ENCODE measurements around the gene GSK3B.
"Not testable (repeated sequence)": the region's sequence is repeated elsewhere in the genome, so short reads cannot be mapped to it uniquely, and the experiment has no call there.

GSK3B gene

DNA sequence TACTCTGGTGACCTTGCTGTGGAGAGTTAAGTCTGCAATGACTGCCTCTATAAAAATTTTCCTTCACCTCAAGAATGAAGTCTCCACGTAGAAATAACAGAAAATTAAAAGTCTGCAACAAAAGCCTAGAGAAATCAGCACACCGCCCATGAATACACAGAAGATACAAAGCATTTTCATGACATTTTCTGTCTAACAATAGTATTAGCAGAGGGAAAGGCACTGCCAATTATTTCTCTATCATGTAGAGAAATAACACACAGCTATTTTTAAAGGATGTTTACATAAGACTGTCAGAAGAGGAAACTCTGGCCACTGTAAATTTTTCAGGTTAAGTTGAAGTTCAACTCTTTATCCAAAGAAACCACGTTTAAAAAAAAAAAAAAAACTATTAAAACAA lies 80.8 kb downstream of the GSK3B start:
- no peak for DNase-seq

GRCh38 chr3:120005741-120006140 lies 88.5 kb downstream of the GSK3B start:
- DNase-seq: not testable (repeated sequence)

GRCh38 chr3:120004008-120004498 lies 90.2 kb downstream of the GSK3B start:
- peak in 1 of 51 donors; percentile 2 for DNase-seq

- no peak for DNase-seq
These were observed 96.1 kb downstream of the GSK3B start for GRCh38 chr3:119998166-119998565.

- DNase-seq: no peak
These were observed 103.4 kb downstream of the GSK3B start for GRCh38 chr3:119990888-119991287.

GRCh38 chr3:119989981-119990655 lies 104.1 kb downstream of the GSK3B start:
- DNase-seq: no peak

DNA sequence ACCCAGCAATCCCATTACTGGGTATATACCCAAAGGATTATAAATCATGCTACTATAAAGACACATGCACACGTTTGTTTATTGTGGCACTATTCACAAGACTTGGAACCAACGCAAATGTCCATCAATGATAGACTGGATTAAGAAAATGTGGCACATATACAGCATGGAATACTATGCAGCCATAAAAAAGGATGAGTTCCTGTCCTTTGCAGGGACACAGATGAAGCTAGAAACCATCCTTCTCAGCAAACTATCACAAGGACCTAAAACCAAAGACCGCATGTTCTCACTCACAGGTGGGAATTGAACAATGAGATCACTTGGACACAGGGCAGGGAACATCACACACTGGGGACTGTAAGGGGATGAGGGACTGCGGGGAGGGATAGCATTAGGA lies 107.4 kb downstream of the GSK3B start:
- not testable (repeated sequence) for DNase-seq

- no peak for DNase-seq
These were observed 112.9 kb downstream of the GSK3B start for GRCh38 chr3:119981386-119981785.

- no peak for DNase-seq
These were observed 115.6 kb downstream of the GSK3B start for GRCh38 chr3:119978554-119979208.

GRCh38 chr3:119977353-119977752 lies 116.9 kb downstream of the GSK3B start:
- DNase-seq: no peak

- no peak for DNase-seq
These were observed 118.0 kb downstream of the GSK3B start for GRCh38 chr3:119976214-119976613.

DNA sequence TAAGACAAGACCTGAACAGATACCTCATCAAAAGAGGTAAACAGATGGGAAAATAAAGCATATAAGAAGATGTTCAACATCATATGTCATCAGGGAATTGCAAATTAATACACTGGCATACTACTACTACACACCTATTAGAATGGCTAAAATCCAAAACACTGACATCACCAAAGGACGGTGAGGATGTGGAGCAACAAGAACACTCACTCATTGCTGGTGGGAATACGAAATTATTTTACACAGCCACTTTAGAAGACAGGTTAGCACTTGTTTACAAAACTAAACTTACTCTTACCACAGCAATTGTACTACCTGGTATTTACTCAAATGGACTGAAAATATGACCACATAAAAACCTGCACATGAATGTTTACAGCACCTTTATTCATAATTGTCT lies 119.6 kb downstream of the GSK3B start:
- no peak for DNase-seq

GRCh38 chr3:119973018-119973646 lies 121.1 kb downstream of the GSK3B start:
- no peak for DNase-seq

GRCh38 chr3:119969759-119970158 lies 124.5 kb downstream of the GSK3B start:
- DNase-seq: no peak

- no peak for DNase-seq
These were observed 126.8 kb downstream of the GSK3B start for GRCh38 chr3:119967353-119968006.

- DNase-seq: no peak
These were observed 128.6 kb downstream of the GSK3B start for GRCh38 chr3:119965692-119966091.

DNA sequence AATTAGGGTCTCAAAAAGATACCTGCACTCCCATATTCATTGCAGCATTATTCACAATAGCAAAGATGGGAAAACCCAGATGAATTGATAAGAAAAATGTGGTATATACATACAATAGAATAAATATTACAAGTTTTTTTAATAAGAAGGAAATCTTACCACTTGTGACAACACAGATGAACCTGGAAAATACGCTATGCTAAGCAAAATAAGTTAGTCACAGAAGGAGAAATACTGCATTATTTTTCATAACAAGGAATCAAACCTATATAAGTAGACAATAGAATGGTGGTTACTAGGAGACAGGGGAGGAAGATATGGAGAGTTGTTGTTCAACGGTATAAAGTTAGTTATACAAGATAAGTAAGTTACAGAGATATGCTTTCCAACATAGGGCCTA lies 130.0 kb downstream of the GSK3B start:
- DNase-seq: no peak

DNA sequence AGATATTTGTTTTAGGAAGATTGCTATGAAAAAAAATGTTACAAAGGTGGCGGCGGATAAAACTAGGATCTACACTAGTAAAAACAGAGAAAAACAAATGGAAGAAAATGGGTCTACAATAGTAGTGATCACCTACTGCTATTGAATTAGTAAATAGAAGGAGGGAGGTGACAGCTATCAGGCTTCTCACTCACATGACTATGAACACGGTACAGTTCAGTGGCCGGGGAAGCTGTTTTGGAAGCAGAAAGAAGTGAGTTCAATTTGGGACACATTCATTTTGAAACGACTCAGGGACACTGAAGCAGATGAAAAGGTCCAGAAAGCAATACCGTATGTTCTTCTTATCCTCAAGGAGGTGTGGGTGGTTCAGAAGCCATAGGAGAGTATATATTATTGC lies 138.3 kb downstream of the GSK3B start:
- no peak for DNase-seq

- DNase-seq: no peak
These were observed 143.5 kb downstream of the GSK3B start for GRCh38 chr3:119950666-119951325.

- no peak for DNase-seq
These were observed 149.0 kb downstream of the GSK3B start for GRCh38 chr3:119945291-119945690.

DNA sequence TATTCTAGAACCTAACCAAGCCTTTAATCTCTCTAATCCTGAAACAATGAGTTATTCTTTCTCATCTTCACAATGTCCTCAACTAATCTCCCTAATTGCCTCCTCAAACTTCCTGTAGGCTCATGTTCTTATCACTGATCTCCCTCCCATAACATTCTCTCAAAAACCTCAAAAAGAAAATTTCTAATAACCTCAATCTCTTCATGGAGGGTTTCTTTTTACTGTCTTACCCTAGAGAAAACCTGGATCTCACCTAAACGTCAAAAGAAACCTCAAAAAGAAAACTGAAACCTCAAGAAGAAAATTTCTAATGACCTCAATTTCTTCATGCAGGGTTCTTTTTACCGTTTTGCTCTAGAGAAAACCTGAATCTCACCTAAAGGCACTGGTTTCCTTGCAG lies 150.2 kb downstream of the GSK3B start:
- no peak for DNase-seq

GRCh38 chr3:119939077-119939476 lies 155.2 kb downstream of the GSK3B start:
- no peak for DNase-seq
